SH-SY5Y (cell line): ENCODE data around the gene PCDHA12.

Experiments
- GATA2 ChIP-seq: IDR thresholded peaks from 2 replicates; pipeline ENCODE4 v1.6.1; 2011; ENCODE audit warnings: mild to moderate bottlenecking, low read depth, low read length
- GATA3 ChIP-seq: IDR thresholded peaks from 2 replicates; pipeline ENCODE4 v1.6.1; 2011; ENCODE audit warnings: low read depth, mild to moderate bottlenecking, low read length, moderate library complexity

DNA sequence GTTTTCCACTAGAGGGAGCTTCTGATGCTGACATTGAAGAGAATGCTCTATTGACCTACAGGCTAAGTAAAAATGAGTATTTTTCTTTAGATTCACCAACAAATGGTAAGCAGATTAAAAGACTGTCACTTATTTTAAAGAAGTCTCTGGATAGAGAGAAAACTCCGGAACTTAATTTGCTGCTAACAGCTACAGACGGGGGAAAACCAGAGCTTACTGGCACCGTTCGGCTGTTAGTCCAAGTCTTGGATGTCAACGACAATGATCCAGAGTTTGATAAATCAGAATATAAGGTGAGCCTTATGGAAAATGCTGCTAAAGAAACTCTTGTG is 5.6 kb upstream of the PCDHA12 start:
- TF ChIP-seq GATA2 (no peak), GATA3 (no peak)
